ENCODE data around the gene FAM120B. TPM values are rescaled to one million over a fixed set of nuclear protein-coding genes. Genes with fewer than 3 reads are reported as not detected.
A peak's percentile ranks its signal among the peaks of the same experiment; 100 is the strongest.

FAM120B gene
- total RNA-seq, 1 experiment from 2014 or later = 16.7 TPM

- H2BK120ac ChIP-seq (ENCODE audit: low read depth, low read length, poor library complexity, severe bottlenecking) = no peak overlapping the region
- H4K8ac ChIP-seq (replicated peaks; ENCODE audit: insufficient read length, low read depth, low read length) = no peak overlapping the region
- H3T11ph ChIP-seq (ENCODE audit: low read length) = no peak overlapping the region
- no peak overlapping the region for H3K23ac ChIP-seq (ENCODE audit: insufficient read length, low read depth, low read length)
- Mint-ChIP-seq H3K36me3 (ENCODE audit: insufficient read depth in 1 of 3, low read depth in 3 of 3) (peaks cover 9 to 13% (median 12%) of the 10 kb centered on the region in 3 experiments), H3K4me1 (peaks cover 46 to 57% of the 10 kb centered on the region in 2 experiments), H3K27ac (no peak overlapping the region), H3K4me3 (peak overlapping the region; percentile 56 to 92), H3K27me3 (ENCODE audit: low read depth) (peaks cover 78% of the 10 kb centered on the region), H3K9me3 (peaks cover 2 to 8% of the 10 kb centered on the region in 2 experiments; a peak in 3 of 5 replicates)
- H3K18ac ChIP-seq (ENCODE audit: insufficient read length, low read depth, low read length) = no peak overlapping the region
- no peak overlapping the region for H2AFZ ChIP-seq (ENCODE audit: low read length)
- H4K5ac ChIP-seq (ENCODE audit: insufficient read length, low read depth, low read length) = no peak overlapping the region
- no peak for DNase-seq
- H3K14ac ChIP-seq (ENCODE audit: insufficient read depth, low read length) = no peak overlapping the region
- WGBS (ENCODE audit: extremely low coverage, insufficient read length, low lambda C conversion rate) = no CpG with 5 or more reads among the region's 13 CpGs
- no peak overlapping the region for H2BK5ac ChIP-seq (ENCODE audit: insufficient read length, low read length)
- no peak overlapping the region for H3K56ac ChIP-seq (ENCODE audit: insufficient read length, low read depth, low read length)
- peak; percentile 23; the same call in 1 of the 3 replicates for TF ChIP-seq CTCF (conservative IDR thresholded peaks at IDR 0.05)
- H2AK5ac ChIP-seq (ENCODE audit: insufficient read length, low read length) = no peak overlapping the region
- peaks cover 25% of the 10 kb centered on the region for H3K23me2 ChIP-seq (ENCODE audit: insufficient read length, low read depth, low read length, poor library complexity, severe bottlenecking)
- no peak overlapping the region for H2BK12ac ChIP-seq (ENCODE audit: insufficient read length, low read depth, low read length)
- no peaks in the 10 kb centered on the region for H3K9me3 ChIP-seq (ENCODE audit: control insufficient read depth, low read depth, low read length)
- H4K20me1 ChIP-seq (ENCODE audit: control insufficient read depth, insufficient read depth, insufficient read length) = no peaks in the 10 kb centered on the region
- H3K4ac ChIP-seq (ENCODE audit: low read depth, low read length) = no peak overlapping the region
- H2BK20ac ChIP-seq (ENCODE audit: low read depth, low read length, poor library complexity, severe bottlenecking) = no peak overlapping the region
- H3K79me2 ChIP-seq (ENCODE audit: insufficient read depth, low read length) = no peaks in the 10 kb centered on the region
- H3K79me1 ChIP-seq (ENCODE audit: insufficient read depth, low read depth, low read length, poor library complexity, severe bottlenecking) = no peaks in the 10 kb centered on the region
- H3K4me2 ChIP-seq (ENCODE audit: insufficient read depth, insufficient read length, low read length) = peak overlapping the region; percentile 68
- H4K91ac ChIP-seq (ENCODE audit: insufficient read length, low read depth, low read length) = no peak overlapping the region
- peaks cover 60% of the 10 kb centered on the region for H3K27me3 ChIP-seq (ENCODE audit: insufficient read depth, low read length)
- H3K4me1 ChIP-seq (ENCODE audit: insufficient read depth, low read length) = peaks cover 4% of the 10 kb centered on the region; the same call in 1 of the 2 replicates
- no peak overlapping the region for H3K27ac ChIP-seq (ENCODE audit: insufficient read length, low read depth, low read length)
- H3K9ac ChIP-seq (ENCODE audit: extremely low read depth, insufficient read length, low read length) = no peak overlapping the region
- H2BK15ac ChIP-seq (ENCODE audit: low read depth, low read length) = no peak overlapping the region
These were observed 14.0 kb upstream of the FAM120B start for GRCh38 chr6:170292407-170293158.

Data from H9 (cell line).